ENCODE data around the gene AKT2.
"Not testable (repeated sequence)": the region's sequence is repeated elsewhere in the genome, so short reads cannot be mapped to it uniquely, and the experiment has no call there.

AKT2 gene

DNA sequence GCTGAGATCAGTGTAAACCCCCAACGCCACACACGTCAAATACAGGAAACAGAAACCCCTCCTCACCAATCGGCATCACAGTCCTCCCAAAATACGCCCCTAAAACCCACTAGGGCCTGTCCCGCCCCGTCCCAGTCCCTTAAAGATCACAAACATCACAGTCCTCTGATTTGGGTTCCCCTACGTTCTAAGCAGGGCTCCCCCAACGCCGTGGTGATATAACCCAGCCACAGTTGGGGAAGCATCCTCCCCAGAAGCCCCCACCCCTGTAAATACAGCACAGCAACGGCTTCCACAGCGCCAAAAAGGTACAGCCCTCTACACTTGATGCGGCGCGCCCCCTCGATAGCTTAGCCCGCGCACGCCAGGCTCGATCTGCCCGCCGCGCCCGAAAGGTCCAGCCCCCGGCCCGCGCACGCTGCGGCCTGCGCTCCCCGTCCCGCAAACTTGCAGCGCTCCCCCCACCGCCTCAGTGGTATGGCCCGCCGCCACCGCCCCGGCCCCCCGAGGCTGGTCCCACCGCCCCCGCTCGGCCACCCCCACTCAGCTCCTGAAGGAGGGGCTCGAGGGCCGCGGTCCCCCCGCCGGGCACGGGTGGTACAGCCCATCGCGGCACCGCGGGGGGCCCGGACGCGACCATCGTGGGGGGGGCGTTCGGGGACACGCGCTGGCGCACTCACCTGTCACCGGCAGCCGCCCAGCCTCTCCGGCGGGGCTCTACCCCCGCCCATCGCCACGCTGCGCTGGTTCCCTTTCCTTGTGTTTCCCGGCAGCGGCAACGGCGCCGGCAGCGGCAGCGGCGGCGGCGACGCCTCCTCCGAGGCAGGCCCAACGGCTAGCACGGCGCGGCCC is at the start of gene AKT2:
TSS of gene AKT2 (minus strand) at position 845 of the 852 bp plus-strand sequence. CDS start 20,078 bp downstream, outside the sequence.
- DNase-seq, result no peak

DNA sequence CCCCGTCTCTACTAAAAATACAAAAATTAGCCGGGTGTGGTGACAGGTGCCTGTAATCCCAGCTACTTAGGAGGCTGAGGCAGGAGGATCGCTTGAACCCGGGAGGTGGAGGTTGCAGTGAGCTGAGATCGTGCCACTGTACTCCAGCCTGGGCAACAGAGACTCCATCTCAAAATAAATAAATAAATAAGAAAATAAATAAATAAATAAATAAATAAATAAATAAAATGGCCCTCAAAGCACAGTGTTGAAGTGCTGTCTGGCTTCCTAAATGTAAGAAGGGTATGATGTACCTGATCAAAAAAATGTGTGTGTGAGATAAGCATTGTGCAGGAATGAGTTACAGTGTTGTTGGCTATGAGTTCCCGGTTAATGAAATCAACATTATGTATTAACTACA is 47.9 kb upstream of the AKT2 start:
- DNase-seq, result not testable (repeated sequence)

DNA sequence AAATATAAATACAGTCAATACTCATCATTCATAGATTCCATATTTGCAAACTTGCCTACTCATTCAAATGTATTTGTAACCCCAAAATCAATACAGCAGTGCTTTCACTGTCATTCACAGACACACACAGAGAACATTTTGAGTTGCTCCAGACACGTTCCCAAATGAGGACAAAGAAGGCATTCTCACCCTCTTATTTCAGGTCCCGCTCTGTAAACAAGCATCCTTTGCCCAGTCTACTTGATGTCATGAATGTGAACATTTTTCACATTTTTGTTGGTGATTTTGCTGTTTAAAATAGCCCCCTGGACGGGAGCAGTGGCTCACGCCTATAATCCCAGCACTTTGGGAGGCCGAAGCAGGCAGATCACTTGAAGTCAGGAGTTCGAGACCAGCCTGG is 47.5 kb upstream of the AKT2 start:
- no peak for DNase-seq

DNA sequence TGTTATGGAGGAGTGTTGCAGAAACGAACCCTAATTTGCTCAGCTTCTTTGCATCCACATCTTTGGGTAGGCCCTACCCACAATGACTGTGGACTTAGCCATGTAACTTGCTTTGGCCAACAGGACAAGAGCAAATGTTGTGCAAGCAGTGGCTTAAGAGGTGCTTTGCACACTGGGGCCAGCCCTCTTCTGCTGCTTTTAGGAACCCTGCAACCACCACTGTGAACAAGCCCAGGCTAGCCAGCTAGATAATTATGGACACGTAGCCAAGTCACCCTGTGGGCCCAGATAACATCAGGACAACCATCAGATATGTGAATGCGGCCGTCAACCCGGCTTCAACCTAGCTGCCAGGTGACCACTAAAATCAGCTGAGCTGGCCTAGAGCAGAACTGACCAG is 45.9 kb upstream of the AKT2 start:
- DNase-seq, result no peak

DNA sequence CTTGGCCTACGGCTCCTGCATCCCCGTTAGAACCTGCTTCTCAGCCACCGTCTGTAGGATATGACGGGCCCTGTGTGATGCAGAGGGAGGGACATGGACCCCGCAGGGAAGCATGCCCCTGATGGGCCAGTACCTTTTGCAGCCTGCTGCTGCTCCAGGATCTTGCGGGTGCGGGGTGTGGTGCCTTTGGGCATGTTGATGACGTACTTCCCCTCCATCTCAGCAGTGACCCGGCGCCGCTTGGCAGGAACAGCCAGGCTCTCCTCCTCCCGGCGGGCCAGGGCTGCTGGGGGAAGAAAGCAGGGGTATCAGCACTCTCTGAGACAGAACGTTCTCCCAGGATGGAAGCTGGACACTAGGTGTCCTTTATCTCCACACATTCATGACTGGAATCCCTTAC is 41.1 kb upstream of the AKT2 start:
- DNase-seq, result no peak

DNA sequence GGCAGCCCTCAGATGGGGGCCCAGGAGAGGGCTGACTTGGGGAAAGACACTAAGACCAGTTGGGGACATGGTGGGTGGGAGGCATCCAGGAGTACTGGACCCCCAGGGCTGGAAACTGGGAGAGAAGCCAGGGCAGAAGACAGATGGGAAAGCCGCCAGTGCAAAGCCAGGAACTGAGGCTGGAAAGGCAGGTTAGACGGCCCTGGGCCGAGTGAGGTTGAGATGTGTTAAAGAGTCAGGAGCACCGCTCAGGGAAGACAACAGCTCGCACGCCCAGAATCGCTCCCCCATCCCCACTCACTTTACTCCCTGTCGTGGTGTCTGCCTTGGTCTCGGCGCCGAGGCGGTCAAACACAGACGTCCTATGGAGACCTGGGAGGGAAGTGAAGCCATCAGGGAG is 38.6 kb upstream of the AKT2 start:
- DNase-seq, result no peak

DNA sequence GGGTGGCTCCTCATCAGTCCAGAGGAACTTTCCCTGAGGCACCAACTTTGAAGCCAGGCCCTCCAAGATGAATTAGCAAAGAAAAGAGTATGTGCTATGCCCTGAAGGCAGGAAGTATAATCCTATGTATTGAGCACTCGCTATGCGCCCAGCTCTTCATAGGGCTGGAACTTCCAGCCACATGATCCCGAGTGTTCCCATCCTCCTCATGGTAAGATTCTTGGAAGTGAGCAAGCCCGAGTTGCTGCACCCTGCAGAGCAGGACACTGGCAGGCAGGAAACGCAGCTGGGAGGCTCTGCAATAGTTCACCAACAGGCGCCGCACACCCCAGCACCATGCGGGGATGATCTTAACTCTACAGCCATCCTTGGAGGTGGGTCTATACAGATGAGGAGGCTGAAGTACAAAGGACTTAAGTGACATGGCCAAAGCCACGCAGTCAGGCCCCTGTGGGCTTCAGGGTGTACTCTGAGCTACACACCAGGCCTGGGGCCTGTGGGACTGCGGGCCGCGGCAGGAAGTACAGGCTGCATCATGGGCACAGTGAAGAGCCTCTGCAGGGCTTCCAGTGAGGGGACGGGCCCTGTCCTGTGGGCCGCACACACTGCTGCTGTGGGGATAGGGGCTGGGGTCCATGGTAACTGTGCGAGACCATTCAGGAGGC is 37.9 kb upstream of the AKT2 start:
- no peak for DNase-seq

DNA sequence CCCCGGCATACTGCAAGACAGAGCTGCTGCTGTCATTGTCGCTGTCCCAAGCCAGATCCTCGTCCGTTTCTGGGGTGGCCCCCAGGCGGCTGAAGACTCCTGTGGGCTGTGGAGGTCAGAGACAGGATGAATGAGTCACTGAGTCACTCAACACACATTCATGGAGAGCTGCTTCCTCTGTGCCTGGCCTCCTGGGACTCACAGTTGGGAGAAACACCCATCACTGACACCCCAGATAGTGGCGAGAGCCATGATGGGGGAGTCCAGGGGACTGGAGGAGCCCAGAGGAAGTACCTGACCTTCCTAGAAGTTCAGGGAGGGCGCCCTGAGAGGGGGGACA is 37.1 kb upstream of the AKT2 start:
- no peak for DNase-seq

DNA sequence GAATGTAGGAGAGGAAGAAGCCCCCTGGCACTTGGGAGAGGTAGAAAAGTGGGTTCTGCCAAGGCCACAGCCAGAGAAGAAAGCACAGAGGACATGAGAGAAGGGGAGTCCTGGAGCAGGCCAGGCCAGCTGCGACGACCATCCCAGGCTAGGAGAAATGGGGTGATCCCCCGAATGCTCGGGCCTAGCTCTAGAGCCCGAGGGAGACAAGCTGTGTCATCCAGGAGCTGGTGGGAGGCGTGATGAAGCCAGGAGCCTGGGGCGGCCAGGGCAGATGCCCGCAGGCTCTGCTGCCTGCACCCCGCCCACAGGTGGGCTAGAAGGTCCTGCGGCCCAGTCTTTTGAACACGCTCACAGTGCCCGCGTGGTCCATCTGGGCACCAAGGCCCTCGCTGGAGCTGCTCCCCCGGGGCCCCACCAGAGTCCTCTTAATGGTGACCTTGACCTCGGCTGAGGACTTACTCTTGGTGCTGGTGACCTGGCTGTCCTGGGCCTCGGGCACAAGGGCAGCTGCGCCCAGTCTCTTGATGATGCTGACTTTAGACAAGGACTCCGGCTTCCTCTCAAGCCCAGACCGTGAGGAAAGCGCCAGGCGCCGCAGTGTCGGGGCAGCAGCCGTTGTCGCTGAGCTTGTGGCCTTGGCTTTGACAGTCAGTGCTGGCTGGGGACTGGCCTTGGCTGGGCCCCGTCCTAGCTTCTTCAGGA is 36.6 kb upstream of the AKT2 start:
- DNase-seq, result no peak

DNA sequence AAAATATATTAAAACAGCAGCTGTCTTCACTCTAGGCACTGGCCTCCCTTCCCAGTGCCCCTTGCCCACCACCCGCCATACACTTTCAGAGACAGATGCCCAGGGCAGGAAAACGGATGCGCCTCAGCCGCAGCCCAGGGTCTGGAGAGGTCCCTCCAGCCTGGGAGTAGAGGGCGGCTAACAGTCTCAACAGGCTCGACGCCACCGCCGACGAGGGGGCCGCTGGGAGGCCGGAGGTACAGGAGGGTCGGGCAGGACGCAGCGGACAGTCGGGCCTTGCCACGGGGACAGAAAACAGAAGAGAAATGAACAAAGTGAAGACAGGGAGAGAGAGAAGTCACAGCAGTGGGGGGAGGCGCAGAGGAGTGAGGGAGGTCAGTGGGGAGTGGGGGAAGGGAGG is 35.9 kb upstream of the AKT2 start:
- no peak for DNase-seq

DNA sequence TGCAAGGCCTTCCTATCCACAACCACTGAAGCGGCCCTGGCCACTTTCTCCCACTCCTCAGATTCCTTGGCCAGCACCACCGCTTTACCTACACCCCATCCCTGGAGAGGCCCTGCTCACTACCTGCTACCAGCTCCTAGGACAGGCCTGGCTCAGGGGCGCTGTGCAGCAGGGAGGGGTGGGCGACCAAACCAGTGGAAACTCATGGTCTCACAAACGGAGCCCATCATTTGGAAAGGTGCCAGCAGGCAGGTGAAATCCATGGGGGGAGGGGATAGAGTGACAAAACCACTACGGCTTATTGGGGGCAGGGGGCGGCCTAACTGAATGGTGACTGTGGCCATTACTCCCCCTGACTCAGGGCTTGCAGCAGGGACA is 35.4 kb upstream of the AKT2 start:
- DNase-seq, result no peak

DNA sequence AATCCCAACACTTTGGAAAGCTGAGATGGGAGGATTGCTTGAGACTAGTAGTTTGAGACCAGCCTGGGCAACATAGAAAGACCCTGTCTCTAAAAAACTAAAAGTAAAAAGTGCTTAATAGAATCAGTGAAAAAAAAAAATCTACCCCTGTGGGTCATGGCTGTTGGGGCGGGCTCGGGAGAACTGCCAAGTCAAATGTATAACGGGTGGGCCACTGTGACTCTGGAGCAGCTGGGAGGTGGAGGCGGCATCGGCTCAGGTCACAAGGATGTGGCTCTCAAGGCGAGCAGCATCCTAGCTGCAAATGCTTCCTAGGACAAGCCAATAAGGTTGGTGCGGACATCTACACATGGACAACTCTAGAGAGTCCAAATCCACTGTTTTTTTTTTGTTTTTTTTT is 32.2 kb upstream of the AKT2 start:
- no peak for DNase-seq

DNA sequence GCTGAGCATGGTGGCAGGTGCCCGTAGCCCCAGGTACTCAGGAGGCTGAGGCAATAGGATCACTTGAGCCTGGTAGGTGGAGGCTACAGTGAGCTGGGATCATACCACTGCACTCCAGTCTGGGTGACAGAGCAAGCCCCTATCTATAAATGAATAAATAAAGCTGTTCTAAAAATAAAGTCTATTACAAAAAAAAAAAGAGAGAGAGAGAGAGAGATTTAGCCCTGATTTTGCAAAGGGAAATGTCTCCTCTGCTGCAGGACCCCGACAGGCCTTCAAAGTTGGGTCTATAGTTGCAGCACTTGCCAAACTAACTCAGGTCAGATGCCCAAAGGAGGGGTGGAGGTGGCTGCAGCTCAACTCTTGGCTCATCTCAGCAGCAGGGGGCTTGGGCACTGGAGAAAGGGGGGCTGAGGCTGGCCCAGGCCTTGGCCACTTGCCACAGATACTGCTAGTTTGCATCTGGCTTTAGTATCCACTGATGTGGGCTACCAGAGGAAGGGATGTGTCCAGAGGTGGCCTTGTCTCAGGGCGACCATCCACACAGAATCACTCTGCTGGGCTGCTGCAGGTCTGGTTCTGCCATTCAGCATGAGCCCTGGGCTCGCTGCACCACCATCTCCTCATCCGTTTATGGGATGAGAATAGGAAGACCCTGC is 30.8 kb upstream of the AKT2 start:
- DNase-seq, result no peak

DNA sequence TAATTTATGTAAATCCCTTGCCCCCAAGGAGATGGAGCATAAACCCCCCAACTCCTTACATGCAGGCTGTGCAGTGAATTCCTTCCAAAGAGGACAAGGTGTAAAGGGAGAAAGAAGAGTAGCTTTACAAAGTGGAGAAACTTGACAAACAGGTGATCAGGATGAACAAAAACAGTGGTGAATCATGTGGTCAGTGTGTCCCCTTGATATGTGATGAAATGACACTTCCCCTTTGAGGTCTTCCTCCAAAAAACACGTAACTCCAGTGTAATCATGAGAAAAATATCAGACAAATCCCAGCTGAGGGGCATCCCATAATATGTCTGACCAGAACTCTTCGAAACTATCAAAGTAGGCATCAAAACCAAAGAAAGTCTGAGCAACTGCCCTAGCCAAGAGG is 29.5 kb upstream of the AKT2 start:
- DNase-seq, result no peak

DNA sequence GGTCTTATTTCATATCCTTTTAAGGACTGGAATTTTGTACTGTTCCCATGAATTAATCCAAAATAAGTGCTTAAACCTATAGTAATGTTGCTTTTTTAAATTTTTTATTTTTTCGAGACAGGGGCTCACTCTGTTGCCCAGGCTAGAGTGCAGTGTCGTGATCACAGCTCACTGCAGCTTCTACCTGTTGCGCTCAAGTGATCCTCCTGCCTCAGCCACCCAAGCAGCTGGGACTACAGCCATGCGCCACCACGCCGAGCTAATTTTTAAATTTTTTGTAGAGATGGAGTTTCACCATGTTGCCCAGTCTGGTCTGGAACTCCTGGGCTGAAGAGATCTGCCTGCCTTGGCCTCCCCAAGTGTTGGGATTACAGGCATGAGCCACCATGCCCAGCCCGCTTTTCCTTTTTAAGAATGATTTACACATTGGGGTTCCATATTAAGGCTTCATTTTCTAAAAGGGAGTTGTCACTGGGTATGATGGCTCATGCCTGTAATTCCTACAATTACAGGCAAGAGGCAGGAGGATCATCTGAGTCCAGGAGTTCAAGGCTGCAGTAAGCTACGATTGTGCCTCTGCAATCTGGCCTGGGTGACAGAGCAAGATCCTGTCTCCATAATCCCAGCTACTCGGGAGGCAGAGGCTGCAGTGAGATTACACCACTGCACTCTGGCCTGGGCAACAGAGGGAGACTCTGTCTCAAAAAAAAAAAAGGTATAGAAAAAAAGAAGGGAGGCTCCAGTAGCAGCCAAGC is 28.3 kb upstream of the AKT2 start:
- no peak for DNase-seq

DNA sequence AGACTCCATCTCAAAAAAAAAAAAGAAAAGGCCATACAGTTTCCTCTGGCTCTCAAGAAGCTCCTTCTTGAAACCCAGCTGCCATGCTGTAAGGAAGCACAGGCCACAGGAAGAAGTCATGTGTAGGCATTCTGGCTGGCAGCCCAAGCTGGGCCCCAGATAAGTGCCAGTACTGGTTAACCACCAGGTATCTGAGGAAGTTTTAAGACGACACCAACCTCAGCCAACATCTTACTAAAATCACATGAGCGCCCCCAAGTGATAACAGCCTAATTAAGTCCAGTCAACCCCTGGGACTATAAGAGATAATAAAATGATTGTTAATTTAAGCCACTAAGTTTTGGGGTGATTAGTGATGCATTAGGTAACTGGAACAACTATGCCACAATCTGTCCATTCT is 27.4 kb upstream of the AKT2 start:
- peak; percentile 23 for DNase-seq

DNA sequence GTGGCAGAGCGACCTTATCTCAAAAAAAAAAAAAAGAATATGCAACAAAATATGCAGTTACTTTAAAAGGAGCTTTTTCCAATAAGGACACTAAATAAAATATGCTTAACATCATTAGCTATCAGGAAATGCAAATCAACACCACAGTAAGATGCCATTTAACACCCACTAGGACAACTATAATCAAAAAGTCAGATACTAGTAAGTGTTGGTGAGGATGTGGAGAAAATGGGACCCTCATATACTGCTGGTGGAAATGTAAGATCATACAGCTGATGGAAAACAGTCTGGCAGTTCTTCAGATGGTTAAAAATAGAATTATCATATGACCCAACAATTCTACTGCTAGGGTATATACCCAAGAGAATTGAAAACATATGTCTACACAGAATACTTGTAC is 24.5 kb upstream of the AKT2 start:
- DNase-seq, result no peak

DNA sequence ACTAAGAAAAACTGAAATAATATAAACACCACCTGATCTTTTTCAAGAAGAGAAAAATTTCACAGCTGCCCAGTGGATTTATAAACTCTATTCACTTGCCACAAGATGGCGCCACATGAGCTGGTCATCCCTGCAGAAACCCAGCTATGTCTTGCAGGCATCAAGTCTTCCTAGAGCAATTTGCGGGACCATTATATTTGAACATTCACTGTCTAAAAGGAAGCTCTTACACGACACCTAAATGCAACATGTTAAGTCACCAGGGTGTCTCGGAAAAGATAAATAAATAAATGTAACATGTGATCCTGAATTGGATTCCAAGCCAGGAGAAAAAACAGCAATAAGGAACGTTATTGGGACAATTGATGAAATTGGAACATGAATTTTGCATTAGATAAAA is 20.3 kb upstream of the AKT2 start:
- peak; percentile 64 for DNase-seq

DNA sequence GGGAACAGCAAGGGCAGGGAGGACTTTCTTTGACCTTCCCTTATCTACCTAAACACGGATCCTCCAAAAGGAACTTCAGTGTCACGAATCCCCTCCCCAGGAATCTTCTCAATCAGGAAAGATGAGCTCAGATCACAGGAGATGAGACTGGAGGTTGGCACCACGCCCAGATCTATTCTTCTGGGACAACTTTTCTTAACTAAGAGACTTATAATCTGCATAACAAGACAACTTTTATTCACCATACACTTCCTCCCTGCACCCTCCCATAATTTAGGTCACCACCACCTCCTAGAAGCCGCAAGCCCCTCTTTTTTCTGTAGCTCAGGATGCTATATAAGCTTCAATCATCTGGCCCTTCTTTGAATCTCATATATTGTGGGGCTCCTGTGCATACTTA is 19.2 kb upstream of the AKT2 start:
- no peak for DNase-seq

DNA sequence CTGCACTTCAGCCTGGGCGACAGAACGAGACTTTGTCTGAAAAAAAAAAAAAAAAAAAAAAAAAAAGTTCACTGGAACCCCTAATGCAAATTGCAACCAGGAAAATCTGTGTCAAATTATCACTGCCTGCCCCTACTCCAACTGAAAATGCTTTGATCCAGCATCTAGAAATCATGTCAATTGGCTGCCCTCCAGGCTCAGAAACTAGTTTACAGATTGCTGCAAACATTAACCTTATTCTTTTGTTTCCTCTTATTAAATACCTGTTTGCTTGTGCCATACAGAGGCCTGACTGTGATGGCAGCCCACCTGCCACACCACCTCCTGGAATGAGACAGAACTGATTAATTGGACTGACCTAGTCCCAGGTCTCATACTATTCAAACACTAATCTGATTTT is 18.6 kb upstream of the AKT2 start:
- no peak for DNase-seq

DNA sequence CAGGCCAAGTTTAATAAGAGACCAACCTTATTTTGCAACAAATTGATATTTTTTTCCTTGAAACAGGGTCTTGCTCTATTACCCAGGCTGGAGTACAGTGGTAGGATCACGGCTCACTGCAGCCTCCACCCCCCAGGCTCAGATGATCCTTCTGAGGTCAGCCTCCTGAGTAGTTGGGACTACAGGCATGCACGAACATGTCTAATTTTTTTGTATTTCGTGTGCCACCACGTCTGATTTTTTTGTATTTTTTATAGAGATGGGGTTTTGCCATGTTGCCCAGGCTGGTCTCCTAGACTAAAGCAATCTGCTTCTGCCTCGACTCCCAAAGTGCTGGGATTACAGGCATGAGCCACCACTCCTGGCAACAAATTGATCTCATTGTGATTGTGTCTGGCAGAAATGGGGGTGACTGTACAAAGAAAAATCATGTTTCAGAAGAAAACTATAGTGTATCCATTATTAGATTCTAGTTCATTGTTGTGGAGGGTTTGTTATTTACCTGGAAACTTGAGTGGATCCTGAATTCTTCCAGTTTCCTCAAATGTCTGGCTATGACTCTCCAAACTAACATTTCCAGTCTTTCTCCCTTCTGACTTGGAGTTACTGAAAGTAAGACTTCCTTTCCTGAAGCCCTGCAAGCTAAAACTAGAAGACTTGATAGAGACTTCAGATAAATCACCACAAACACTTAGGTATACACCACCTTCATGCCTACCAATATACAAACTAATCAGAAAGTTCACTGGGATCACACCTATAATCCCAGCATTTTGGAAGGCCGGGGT is 17.3 kb upstream of the AKT2 start:
- no peak for DNase-seq

DNA sequence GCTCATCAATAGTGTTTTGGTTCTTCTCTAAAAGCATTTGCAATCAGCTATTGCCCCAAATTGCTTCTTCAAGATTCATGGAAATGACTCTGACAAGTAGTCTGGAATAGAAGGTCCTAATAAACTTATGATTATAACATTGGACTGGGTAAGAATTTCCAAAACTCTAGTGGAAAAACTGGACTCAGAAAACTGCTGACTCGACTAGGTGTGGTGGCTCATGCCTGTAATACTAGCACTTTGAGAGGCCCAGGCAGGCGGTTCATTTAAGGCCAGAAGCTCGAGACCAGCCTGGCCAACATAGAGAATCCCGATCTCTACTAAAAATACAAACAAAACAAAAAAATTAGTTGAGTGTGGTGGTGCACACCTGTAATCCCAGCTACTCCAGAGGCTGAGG is 15.5 kb upstream of the AKT2 start:
- no peak for DNase-seq
